Mucosa of gallbladder (tissue), 1 donor: ENCODE data around the gene NSFL1C. TPM values are rescaled to one million over a fixed set of nuclear protein-coding genes. Genes with fewer than 3 reads are reported as not detected.

Experiments used
- DNase-seq: peaks from one replicate; pipeline ENCODE4 v3.0.0-alpha.2; 2020; ENCODE audit warnings: low spot score
- total RNA-seq: library from RNA; stranded (reverse); gene quantifications from one replicate; pipeline ENCODE4 v1.2.1, GENCODE V29; 2021
- donor health status: DM: no; HTN: no; CAD: no.

NSFL1C gene
- total RNA-seq, 1 donor from 2014 or later, result 77.5 TPM

DNA sequence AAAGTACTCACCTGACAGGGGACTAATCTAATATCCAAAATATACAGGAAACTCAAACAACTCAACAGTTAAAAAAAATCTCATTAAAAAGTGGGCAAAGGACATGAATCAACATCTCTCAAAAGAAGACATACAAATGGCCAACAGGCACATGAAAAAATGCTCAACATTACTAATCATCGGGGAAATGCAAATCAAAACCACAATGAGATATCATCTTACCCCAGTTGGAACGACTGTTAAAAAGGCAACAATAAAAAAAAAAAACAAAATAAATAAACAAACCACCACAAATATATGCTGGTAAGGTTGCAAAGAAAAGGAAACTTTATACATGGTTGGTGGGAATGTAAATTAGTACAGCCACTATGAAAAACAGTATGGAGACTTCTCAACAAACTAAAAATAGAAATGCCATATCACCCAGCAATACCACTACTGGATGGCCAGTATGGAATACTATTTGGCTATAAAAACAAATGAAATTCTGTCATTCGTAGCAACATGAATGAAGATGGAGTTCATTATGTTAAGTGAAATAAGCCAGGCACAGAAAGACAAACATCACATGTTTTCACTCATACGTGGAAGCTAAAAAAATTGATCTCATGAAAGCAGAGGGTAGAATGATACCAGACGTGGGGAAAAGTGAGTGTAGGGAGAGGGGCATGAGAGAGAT lies 17.9 kb upstream of the NSFL1C start:
- no peak for DNase-seq

DNA sequence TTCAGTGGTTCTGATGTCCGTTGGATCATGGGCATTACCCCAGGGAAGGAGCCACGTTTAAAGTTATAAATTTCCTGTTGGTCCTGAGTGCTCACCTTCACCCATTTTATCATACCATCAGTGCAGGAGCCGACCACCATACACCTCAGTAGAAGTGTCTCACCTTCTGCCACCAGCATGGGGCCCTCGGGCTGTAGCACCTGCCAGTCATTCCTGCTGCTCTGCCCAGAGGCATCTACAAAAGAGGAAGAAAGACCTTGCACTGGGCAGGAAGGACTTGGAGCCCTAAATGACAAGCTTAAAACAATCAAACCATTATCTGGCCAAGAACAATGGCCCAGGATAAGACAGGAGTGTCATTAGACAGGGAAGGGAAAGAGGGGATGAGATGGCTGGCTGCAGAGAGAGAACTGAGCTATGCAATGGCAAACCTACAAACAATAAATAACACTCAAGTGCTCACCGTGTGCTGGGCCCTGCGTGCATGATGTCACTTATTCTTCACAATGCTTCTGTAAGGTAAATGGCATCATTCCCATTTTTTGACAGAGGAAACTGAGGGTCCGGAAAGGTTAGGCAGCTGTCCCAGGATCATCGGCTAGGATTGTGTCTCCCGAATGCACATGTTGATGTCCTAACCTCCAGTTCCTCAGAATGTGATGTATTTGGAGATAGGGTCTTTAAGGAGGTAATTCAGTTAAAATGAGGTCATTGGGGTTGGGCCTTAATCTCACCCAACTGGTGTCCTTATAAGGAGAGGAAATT lies 13.4 kb upstream of the NSFL1C start:
- DNase-seq, result no peak

DNA sequence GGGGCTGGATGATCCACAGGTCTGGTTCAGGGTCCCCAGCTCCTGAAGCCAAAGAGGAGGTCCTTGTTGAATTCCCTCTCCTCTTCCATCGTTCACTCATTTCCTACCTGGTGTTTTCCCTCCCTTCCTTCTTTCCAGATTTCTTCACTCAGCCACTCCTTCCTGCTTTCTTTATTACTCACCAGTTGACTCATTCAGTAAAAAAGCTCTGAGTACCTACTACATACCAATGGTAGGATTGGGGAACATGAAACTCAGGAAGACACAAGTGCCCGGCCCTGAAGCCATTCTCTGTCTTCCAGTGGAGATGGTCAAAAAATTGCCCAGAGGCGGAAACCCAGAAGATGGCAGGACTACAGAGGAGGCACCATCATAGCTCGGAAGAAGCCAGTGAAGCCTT lies 11.9 kb upstream of the NSFL1C start:
- DNase-seq, result no peak

DNA sequence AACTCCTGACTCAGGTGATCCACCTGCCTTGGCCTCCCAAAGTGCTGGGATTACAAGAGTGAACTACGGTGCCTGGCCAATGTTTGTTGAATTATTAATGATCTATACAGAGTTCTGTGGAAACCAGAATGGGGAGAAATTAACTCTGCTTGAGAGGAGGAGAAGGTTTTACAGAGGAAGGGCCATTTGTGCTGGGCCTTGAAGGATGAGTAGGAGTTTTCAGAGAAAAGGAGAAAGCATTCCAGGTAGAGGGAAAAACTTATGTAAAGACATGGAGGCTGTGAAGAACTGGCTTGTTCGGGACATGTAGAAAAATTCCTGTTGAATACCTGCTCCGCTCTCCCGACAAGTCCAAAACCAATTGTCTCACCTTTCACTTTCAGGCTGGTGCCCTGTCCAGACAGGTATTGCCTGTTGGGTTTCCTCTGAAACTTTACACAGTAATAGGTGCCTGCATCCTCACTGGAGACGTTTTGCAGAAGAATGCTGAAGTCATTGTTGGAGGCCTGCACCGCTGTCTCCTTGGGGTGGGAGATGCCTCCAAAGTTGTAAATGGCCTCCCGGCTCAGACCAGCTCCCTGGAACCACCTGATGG lies 11.3 kb upstream of the NSFL1C start:
- no peak for DNase-seq

DNA sequence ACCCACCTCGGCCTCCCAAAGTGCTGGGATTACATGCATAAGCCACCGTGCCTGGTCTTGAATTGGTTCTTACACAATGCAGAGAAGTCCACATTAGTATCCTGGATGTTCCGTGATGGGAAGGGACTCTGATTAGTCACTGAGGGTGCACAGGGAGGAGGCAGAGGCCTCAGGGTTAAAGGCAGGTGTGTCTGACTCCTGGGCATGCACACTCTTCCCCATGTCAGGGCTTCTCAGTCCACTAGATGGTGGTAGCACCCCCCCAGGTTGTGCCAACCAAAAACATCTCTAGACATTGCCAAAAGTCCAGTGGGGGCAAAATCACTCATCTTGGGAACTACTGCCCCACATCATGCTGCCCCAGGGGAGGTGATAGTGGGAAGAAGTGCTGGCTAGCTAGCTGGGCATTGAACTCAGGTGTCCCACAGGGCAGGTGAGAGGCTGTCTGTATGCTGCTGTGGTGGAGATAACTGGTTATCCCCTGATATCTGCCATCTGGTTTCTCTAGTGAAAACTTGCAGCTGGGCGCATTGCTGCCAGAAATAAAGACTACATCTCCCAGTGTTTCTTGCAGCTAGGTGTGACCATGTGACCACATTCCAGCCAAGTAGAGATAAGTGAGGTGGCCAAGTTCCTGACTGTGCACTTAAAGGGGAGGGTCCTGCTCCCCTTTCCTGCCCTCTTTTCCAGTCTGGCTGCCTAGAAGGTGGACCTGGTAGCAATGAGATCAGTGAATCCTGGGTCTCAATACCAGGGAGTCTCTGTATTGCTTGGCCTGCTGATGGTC lies 8.4 kb upstream of the NSFL1C start:
- DNase-seq, result no peak

DNA sequence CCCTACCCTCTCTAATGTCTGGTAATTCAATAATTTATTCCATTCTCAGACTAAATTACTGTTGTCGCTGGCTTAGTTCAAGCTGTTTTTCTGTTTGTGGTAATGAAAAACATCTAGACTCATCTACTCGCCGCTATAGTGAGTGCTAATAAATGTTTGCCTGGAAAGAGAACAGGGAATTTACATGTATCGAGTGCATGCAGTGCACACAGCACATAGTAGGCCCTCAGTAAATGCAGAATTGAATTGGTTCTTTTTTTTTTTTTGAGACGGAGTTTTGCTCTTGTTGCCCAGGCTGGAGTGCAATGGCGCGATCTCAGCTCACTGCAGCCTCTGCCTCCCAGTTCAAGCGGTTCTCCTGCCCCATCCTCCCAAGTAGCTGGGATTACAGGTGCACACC lies 7.7 kb upstream of the NSFL1C start:
- no peak for DNase-seq

DNA sequence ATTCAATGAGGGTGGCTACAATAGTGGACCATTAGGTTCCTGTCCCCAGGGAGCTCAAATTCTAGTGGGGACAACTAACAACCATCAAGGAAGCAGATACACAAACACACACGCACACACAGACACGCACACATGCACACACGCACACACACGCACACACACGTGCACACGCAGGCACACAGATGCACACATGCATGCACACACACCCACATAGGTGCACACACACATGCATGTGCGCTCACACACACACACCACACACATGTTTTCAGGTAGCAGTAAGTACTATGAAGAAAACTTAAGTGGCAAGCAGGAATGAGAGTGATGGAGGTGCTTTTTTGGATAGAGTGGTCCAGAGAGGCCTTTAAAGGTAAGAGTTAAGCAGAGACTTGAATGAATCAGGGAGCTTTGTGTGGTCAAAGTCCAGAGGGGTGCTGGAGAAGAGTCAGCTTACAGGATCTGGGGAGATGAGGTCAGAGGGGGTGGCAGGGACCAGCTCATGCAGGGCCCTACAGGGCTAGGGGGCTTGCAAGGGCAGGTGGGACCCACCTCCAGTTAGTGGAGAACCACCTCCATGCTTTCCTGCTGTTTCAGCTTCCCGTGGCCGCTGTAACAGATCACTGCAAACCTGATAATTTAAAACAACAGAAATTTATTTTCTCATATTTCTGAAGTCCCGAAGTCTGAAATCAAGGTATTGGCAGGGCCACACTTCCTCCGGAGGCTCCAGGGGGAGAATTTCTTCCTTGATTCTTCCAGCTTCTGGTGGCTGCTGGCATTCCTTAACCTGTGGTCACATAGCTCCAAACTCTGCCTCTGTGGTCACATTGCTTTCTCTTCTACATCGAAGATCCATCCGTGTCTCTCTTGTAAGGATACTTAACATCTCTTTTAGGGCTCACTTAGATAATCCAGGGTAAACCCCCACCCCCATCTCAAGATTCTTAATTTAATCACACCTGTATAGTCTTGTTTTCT lies 6.9 kb upstream of the NSFL1C start:
- no peak for DNase-seq

DNA sequence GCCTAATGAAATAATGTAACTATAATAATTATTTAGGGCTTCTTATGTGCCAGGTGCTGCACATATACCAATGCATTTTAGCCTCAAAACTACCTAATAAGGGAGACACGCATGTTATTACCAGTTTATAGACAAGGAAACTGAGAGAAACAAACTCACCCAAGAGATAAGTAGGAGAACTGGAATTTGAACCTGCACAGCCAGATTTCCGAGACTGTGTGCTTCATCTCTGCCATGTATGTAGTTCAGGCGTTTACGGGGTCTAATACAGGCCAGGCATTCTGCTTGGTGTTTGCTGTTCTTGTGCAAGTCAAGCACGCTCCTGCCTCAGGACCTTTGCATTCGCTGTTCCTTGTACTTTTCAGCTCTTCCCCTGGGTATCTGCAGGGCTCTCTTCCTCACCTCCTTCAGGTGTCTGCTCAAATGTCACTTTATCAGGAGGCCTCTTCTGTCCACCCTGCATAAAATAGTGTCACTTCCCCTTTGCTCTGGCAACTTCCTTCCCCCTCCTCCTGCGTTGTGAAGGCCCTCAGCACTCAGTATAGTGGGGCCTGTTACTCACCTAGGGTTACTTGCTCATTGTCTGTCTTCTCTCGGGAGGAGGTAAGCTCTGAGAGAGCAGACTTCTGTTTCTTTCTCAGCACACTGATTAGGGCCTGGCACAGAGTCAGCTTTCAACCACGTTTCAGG lies 6.1 kb upstream of the NSFL1C start:
- no peak for DNase-seq

DNA sequence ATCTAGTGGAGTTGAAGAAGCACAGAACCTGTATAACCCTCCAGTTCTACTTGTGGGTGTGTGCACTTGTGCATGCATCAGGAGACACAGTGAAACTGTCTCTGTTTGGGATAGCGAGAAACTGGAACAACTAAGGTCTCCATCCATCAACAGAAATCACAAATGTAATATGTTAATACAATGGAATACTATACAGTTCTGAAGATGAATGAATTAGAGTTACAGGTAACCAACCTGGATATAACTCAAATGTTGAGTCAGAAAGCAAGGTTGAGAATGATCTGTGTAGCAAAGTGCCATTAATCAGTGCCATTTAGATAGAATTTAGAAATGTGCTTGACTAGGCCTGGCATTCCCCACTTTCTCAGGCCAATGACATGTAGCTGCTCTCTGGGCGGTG lies 4.6 kb upstream of the NSFL1C start:
- DNase-seq, result no peak

DNA sequence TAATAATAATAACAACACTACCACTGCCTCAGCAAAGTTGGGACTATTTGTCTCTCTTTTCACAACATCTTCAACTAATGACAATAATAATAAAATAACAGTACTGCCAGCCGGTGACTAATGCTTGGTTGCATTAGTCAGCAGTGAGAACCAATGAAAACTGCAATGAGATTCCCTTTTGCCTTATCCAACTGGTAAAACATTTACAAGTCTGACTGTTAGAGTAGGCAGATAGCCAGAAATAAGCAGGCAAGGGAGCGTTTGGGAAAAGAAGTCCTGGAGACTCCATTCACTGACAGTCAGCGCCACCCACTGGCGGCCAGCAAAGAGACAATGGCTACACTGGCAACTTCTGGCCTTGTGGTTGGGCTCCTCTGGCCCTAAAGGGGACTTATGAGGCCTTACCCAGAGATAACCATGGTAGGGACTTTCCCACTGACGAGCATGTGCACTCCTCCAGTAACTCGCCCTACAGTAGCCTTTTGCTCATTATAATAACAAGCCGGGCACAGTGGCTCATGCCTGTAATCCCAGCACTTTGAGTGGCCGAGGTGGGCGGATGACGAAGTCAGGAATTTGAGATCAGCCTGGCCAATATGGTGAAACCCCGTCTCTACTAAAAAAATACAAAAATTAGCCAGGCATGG lies 3.4 kb upstream of the NSFL1C start:
- DNase-seq, result peak; percentile 85

DNA sequence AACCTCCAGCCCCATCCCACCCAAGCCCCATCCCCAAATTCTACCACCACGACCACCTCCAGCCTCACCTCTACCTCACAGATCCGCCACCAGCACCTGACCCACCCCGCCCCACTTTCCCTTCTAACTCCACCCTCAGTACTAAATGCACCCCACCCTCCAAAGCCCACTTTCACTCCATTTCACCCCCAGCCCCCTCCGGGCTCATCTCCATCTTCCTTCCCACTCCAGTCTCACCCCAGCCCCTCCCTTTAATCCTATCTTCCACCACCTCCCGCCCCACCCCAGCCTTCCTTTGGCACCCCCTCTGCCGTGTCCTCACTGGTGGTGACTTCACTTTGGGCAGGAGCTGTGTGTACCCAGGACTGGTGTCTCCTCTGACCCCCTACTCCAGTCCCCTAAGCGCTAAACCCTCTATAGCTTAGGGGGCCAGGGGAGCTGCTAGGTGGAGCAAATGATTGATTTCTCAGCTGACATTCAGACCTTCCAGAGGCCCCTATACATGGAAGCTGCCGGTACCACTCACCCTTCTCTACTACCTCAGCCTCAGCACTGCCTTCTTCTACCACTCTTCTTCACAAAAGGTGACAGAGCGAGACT lies 2.8 kb upstream of the NSFL1C start:
- DNase-seq, result no peak

DNA sequence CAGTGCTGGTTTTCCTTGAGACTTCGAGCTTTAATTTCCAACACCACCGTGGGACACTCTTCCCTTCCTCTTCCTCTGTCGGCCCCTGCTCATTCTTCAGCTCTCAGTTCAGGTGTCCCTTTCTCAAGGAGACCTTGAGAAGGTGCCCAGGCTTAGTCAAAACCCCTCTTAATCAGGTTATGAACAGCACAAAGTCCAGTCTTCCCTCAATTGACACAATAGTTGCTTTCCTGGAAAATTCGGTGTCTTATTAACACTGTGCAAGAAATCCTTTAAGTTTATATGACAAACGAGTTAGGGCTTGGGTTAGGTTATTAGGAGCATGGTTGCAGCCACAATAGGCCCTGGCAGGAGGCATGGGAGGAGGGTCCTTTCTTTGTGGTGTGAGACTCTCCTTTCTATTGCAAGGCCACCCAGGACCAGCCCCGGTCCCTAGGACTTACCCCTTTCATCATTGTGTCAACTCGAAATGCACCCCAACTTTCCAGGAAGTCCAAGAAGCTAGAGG lies 1.5 kb upstream of the NSFL1C start:
- DNase-seq, result no peak

DNA sequence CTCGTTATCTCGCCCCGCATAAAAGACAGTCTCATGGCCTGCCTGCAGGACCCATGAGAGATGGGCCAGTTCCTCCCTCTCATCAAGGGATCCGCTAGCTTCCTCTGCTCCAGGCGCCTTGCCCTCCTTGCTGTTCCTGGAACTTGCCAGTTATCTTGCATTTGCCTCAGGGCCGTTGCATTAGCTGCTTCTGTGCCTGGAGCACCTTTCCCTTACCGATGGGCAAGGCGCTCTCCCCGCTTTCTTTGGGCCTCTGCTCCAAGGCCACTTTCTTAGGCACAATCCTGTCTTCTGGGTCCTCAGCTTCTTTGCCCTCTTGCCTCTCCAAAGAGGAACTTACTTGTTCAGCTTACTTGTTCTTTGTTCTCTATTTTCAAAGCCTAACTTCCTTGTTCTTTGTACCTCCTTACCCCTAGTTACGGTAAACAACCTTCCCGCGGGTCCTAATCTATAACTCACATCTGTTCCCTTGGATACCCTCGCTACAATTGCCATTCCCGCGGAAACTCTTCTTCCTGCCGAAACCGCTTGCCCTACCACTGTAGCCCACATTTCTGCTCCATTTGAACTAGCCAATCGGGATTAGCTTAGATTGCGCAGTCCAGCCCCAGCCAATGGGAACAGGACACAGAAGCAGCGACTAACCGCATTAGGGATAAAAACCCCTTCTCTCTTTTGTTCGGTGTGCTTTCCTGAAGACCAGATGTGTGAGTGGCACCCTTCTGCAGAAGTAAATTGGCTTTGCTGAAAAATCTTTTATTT lies 887 bp upstream of the NSFL1C start:
- DNase-seq, result peak; percentile 69

DNA sequence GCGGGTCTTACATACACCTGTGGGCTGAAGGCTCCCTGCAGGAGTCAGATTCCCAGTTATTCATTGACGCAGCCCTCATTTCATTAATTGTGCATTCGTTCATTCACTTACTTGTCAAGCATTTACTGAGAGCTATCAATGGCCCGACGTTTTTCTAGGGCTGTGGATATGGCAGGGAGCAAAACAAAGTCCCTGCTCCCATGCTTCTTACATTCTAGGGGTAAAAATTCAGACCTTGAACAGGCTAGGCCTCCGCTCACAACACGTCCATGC lies 369 bp upstream of the NSFL1C start:
- no peak for DNase-seq

DNA sequence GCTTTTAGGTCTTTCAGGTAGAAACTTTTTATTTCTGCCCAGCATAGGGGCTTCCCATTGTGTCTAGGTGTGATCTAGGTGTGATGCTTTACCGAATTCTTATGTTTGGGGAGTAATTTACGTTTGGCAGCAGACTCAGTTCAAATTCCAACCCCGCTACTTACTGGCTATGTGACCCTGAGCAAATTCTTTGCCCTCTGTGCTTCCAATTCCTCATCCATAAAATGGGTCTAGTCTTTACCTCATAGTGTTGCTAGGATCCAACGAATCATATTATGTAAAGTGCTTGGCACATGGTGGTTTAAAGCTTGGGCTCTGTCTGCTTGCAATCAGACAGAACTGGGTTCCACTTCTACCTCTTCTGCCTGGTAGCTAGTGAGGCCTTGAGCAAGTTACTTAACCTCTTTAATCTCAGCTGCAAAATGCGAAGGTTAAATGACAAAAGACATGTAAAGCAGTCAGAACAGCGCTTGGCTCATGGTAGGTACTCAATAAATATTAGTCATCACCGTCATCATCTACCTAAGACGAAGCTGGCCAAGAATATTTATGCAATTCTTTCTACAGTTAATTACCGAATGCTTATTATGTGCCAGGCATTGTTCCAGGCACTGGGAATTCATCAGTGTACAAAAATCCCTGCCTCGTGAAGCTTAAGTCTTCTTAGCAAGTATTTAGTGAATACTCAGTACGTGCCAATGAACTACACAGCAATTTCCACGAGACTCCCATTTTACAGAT lies 1.0 kb downstream of the NSFL1C start:
- DNase-seq, result no peak

DNA sequence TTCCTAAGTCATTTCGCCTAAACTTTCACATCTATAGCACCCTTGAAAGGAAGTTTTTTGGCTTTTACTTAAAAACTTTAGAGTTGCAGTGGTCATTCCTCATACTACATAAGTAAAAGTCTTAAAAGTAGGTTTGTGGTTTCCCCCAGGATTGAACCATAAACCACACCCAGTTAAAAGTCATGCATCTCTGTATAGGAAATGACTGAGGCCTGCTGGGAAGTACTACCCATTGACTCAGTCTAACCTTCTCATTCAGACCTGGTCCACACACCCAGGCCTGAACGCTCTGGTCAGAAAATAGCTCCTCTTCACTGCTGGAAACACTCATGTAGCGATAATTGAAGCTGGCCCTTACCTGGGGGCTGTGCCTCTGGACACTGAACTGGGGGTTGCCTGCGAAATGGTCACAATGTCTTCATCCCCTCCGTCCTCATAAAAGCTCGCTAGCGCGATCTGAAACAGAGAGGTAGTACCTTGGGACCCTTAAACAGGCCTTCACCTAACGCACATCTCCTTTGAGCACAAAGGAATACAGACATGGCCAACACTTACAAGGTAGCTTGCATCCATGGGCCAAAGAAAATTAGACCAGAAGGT lies 2.6 kb downstream of the NSFL1C start:
- DNase-seq, result no peak

DNA sequence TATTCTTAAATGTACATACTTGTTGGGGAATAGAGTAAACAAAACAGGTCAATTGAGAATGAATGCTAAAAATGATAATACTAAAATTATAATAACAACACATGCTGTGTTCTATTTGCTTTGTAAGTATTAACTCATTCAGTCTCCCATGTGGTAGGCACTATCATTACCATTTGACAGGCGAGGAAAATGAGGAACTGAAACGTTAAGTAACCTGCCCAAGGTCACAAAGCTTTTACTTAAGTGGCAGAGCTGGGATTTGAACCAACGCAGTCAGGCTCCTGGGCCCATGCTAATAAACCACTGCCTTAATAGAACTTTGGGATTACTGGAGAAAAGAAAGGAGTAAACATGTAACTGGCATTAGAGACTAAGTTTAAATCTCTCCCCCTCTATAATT lies 3.8 kb downstream of the NSFL1C start:
- no peak for DNase-seq

DNA sequence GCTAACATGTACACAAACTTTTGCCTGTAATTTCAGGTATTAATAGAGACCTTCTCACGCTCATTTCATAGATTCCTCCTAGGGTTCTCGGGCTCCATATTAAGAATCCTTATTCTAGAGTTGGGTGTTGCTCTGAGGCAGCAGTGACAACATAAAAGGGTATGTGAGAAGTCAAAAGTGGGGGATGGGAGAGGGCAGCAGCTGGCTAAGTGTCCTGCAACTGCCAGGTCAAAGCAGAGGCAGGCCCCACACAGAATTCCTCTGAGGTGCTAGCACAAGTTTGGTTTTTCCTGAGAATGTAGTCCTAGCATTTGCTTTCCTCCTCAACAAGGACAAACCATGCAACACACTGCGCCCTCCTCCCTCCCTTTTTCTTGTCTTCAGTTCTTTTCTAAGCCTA lies 4.6 kb downstream of the NSFL1C start:
- no peak for DNase-seq
